ENCODE data around the gene CCND1.
A peak's percentile ranks its signal among the peaks of the same experiment; 100 is the strongest.

CCND1 gene

GRCh38 chr11:69641681-69642548 is 959 bp downstream of the CCND1 start:
- no peak for DNase-seq

- DNase-seq = no peak
Observed at GRCh38 chr11:69642549-69642912, 1.6 kb downstream of the CCND1 start.

GRCh38 chr11:69642913-69643632 is 2.1 kb downstream of the CCND1 start:
- DNase-seq = peak; percentile 69

- DNase-seq = no peak
Observed at GRCh38 chr11:69643646-69644045, 2.7 kb downstream of the CCND1 start.

GRCh38 chr11:69644071-69644961 is 3.4 kb downstream of the CCND1 start:
- DNase-seq = peak; percentile 91

- DNase-seq = no peak
Observed at GRCh38 chr11:69644962-69645675, 4.2 kb downstream of the CCND1 start.

GRCh38 chr11:69645801-69646492 is 5.0 kb downstream of the CCND1 start:
- DNase-seq = no peak

GRCh38 chr11:69646493-69647389 is 5.8 kb downstream of the CCND1 start:
- DNase-seq = no peak

- no peak for DNase-seq
Observed at GRCh38 chr11:69647390-69647748, 6.4 kb downstream of the CCND1 start.

- no peak for DNase-seq
Observed at GRCh38 chr11:69647761-69648497, 7.0 kb downstream of the CCND1 start.

- no peak for DNase-seq
Observed at GRCh38 chr11:69648679-69649575, 8.0 kb downstream of the CCND1 start.

GRCh38 chr11:69649576-69649900 is 8.6 kb downstream of the CCND1 start:
- no peak for DNase-seq

- no peak for DNase-seq
Observed at GRCh38 chr11:69650081-69650831, 9.3 kb downstream of the CCND1 start.

- DNase-seq = no peak
Observed at GRCh38 chr11:69650832-69651344, 9.9 kb downstream of the CCND1 start.

- DNase-seq = no peak
Observed at GRCh38 chr11:69651834-69652620, 11.1 kb downstream of the CCND1 start.

GRCh38 chr11:69652999-69653398 is 12.0 kb downstream of the CCND1 start:
- no peak for DNase-seq

GRCh38 chr11:69653406-69653960 is 12.5 kb downstream of the CCND1 start:
- DNase-seq = no peak

All from NCI-H226 (cell line).